NCI-H748 (cell line): ENCODE results near the gene PAX7.
A peak's percentile ranks its signal among the peaks of the same experiment; 100 is the strongest.
"Not testable (repeated sequence)": the region's sequence is repeated elsewhere in the genome, so short reads cannot be mapped to it uniquely, and the experiment has no call there.

Experiments used
- DNase-seq: peaks from one replicate; lab custom pipeline; 2025; ENCODE audit not compliant: unreplicated experiment; lab: John Stamatoyannopoulos, UW

The PAX7 gene

DNA sequence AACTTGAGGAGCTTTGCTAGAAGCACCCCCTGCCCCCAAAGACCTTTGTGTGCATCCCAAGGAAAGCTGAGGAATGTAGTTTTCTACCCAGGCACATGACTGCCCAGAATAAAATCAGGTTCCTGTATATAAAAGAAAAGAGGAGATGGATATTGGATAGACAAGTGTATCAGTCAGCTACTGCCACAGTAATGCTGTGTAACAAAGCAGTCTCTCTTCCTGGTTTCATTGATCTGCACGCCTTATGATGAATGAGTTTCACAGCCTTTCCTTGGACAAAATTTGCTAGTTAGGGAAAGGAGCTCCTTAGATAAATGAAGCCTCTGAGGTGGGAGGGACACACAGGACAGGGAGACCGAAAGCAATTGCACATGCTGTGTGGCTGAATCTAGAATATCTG, 120.0 kb downstream of the PAX7 start:
- DNase-seq: no peak

DNA sequence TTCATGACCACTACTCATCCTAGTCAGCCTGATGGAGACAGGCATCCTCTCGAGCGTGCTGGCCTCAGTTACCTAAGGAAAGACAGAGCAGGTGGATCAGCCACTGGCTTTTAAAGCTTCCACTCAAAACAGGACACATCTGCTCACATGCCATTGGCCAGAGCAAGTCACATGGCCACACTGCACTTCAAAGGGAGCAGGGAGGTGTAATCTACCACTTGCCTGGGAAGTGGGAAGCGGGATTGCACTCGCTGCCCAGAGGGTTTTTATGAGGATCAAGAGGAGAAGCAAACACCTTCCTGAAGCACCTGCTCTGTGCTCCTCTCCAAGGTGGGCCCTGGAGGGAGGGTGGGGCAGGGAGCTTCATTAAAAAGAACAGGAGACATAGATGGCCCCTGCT, 120.8 kb downstream of the PAX7 start:
- DNase-seq: peak; percentile 57

DNA sequence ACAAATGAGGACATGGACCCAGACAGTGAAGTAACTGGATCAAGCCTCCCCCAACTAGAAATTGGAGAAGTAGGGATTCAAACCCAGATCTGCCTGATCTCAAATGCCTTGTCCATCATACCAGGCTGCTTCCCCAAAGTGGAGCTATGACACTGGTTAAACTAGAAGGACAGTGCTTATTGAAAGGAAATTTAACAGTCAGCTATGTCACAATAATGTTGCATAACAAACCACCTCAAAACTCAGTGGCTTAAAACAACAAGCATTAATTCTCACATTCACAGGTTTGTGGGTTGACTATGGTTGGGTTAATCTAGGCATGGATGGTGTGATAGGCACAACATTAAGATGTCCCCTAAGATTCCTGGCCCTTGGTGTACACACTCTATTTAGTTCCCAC, 121.8 kb downstream of the PAX7 start:
- DNase-seq: no peak

GRCh38 chr1:18760156-18760555, 129.5 kb downstream of the PAX7 start:
- DNase-seq: no peak

DNA sequence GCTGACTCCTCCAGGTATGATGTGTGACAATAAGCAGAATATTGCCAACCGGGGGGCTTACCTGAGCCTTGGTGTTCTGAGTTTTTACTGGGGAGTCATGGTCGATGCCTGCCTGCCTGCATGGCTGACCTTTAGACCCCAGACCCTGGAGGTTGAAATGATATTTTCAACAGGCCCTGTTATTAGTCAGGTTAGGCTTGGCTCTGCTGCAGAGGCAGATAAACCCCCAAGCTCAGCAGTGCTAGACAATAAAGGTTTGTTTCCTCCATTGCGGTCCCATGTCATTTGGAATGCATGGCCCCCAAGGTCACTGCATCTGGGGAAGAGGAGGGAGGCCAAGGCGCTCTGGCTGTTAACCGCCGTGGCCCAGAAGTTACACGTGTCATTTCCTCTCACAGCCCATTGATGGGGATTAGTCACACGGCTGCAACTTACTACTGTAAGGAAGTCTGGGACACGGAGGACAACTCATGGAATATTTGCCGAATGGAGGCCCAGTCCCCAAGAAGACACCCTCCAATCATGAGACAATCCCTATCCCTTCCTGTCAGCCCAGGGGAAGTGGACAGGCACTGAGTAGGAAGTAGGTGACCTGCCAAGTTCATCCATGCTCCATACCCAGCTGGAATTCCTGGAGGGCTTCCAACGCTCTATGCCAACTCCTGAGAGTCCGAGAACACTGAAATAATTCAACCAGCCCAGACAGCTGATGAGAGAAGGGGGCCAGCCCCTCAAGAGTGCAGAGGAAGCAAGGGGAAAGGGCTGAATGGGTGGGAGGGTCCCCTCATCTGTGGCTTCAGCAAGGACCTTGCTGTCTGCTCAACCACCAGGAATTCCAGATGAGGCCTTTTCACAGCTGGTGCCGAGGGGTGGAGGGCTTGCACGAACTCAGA, 131.5 kb downstream of the PAX7 start:
- DNase-seq: no peak

GRCh38 chr1:18764362-18764761, 133.7 kb downstream of the PAX7 start:
- no peak for DNase-seq

DNA sequence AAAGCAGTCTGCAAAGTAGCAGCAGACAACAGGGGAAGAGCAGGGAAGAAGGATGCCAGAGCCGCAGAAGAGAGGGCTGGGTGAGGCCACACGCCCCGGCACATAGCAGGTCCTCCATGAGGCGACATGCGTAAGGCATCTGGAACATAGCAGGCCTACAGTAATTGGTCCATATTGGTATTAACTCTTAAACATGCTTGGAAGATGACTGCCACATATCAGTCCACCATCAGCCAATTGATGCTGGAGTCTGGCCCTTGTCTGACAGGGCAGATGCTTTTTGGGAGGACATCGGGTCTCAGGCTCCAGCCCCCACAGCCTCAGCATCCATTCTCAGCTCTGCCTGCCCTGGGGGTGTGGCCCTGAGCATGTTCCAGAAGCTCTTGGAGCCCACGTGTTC, 135.1 kb downstream of the PAX7 start:
- DNase-seq: no peak

GRCh38 chr1:18766328-18766727, 135.7 kb downstream of the PAX7 start:
- DNase-seq: no peak

GRCh38 chr1:18767576-18767975, 136.9 kb downstream of the PAX7 start:
- not testable (repeated sequence) for DNase-seq

GRCh38 chr1:18768086-18768485, 137.4 kb downstream of the PAX7 start:
- DNase-seq: no peak

DNA sequence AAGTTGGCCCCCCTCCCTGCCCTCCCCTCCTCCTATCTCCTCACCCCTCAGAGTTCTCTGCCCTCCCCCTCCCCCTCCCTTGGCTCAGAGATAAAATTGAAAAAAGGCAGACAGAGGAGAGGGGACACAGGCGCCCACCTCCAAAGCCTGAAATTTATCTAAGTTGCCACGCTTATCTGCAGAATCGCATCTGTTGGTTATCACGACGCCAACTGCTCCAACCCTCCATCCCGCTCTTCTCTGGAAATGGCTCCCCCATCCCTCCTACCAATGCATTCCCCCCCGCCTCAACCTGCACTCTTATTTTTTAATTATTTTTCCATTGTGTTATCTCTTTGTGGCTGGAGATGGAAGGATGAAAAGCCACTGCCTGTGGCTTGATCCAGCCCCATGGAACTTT, 138.5 kb downstream of the PAX7 start:
- DNase-seq: no peak

GRCh38 chr1:18770799-18771198, 140.2 kb downstream of the PAX7 start:
- no peak for DNase-seq

GRCh38 chr1:18773753-18774152, 143.1 kb downstream of the PAX7 start:
- DNase-seq: no peak

- no peak for DNase-seq
Measured at GRCh38 chr1:18775341-18775740, 144.7 kb downstream of the PAX7 start.

GRCh38 chr1:18776777-18777176, 146.1 kb downstream of the PAX7 start:
- DNase-seq: no peak

DNA sequence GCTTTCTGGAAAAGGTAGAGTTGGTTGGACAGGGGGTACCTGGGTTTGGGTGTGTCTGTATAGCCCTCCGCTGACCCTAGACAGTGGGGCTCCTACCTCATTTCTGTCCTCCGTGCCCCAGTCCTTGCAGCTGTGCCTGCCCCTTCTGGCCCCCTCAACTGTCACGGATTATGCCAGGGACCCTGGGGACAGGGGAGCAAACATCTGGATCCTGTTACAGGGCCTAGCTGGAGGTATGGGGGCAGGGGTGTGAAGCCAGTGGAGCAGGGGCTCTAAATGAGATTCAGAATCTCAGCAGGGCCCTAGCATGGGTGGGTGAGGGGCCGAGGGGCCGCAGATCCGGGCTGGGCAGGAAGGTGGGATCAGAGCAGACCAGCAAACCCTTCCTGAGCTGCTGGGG, 147.8 kb downstream of the PAX7 start:
- no peak for DNase-seq

DNA sequence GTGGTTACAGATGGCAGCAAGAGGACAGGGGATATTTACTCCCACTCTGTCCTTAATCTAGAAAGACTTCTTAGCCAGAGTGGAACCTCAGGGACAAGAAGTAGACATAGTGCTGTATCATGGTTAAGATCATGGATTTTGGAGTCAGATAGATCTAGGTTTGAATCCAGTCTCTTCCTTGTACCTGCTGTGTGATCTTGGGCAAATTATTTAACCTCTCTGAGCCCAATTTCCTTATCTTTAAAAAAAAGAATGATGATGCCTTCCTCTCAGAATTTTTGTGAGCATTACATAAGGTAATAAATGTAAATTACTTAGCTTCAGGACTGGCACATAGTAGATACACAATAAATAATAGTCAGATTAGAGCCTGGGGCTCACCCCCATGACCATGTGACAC, 150.4 kb downstream of the PAX7 start:
- DNase-seq: no peak

GRCh38 chr1:18783705-18784481, 153.2 kb downstream of the PAX7 start:
- no peak for DNase-seq

- no peak for DNase-seq
Measured at GRCh38 chr1:18784482-18784831, 153.8 kb downstream of the PAX7 start.

- DNase-seq: no peak
Measured at GRCh38 chr1:18786149-18786548, 155.5 kb downstream of the PAX7 start.

GRCh38 chr1:18787825-18788385, 157.3 kb downstream of the PAX7 start:
- no peak for DNase-seq

- no peak for DNase-seq
Measured at GRCh38 chr1:18789246-18789645, 158.6 kb downstream of the PAX7 start.
